ENCODE results near the gene GASK1A.

GRCh38 chr3:43079536-43080332, 100.6 kb downstream of the GASK1A start:
- TF ChIP-seq MAX (IDR thresholded peaks at IDR 0.05) (no peak), HNF4G (IDR thresholded peaks at IDR 0.05) (no peak), CTCF (IDR thresholded peaks at IDR 0.05; ENCODE audit: low read depth, low read length, missing input control) (no peak), RAD21 (IDR thresholded peaks at IDR 0.05) (no peak)
